ENCODE measurements around the gene COL5A1.

The COL5A1 gene

DNA sequence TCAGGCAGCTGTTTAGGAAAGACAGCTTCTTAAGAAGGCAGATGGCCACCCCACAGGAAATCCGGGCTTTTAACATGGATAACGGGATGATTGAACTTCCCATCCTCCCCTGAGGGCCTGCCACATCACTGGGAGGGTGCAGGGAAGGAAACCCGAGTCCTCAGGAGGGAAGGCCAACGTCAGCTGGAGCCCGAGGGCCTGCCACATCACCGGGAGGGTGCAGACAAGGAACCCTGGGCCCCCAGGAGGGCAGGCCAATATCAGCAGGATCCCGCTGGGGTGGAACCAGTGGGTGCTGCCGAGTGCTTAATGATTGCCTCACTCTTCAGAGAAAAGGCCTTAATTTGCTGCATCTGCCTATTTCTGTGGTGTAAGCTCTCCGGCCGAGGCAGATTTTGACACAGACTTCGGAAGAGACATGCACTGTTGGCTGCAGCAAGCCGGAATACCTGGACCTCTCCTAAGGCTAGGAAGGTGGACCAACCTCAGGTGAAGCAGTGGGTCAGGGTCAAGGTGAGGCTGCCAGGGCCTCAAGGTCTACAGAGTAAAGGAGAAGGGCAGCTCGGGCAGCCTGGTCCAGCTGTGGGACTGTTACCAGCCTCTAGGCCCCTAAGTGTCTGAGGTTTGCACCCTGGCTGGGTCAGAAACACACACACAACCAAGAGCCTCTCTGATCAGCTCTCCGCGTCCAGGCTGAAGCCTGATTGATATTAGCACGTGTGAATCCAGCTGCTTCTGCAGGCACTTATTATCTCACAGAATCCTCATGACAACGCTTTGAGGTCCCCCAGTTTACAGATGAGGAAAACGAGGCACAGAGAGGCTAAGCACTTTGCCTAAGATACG, 14.8 kb upstream of the COL5A1 start:
- DNase-seq, result no peak

DNA sequence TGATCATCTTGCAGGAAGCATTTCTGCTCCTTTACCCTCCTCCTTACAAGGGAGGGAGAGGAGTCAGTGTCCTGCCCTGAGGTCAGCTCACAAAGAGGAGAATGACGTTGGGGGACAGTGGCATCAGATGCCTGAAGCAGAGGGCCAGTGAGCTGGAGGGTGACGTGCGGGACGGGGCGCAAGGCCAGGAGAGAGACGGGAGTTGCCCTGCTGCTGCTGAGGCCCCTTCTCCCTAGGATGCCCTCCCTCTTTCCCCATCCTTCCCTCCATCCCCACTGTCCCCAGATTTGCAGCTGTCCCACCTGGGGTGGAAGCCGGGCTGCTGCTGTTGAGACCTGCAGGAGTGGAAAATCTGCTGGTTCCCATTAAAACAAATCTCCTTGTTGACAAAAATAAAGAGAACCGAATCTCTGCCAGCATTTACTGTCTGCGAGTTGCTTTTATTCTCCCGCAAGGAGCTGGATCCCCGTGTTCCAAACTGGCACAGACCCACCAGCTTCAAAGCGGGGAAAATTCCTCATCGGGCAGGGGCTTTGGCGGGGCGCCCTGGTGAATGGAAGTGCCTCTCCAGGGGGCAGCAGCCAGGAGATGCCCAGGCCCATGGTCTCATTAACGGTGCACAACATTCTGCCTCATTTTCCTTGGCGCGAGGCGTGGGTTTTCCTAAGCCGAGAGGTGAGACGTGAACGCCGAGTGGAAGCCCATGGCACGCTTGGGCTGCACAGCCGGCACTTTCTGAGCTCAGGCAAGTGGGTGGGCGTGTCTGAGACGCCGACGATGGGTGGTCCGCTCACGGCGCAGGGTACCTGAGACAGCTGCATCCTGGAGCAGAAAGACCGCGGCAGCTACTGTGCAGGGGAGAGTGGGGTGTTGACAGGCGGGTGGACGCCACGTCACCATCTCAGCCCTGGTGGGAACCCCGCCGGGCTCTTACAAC, 13.9 kb upstream of the COL5A1 start:
- no peak for DNase-seq

DNA sequence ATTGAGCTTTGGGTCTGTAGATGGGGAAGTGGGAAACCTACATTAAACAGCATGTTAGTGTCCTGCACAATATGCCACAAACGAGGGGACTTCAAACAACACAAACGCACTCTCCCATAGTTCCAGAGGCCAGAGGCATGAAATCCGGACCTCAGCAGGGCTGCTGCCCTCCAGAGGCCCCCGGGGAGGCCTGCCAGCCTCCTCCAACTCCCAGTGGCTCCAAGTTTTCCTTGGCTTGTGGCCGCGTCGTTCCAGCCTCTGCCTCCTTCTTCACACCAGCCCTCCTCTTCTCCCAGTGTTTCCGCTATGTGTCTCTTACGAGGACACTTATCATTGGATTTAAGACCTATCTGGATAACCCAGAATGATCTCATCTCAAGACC, 13.3 kb upstream of the COL5A1 start:
- DNase-seq, result no peak

GRCh38 chr9:134629061-134629585, 12.5 kb upstream of the COL5A1 start:
- no peak for DNase-seq

GRCh38 chr9:134629586-134630392, 11.8 kb upstream of the COL5A1 start:
- DNase-seq, result no peak

GRCh38 chr9:134630393-134630790, 11.2 kb upstream of the COL5A1 start:
- no peak for DNase-seq

DNA sequence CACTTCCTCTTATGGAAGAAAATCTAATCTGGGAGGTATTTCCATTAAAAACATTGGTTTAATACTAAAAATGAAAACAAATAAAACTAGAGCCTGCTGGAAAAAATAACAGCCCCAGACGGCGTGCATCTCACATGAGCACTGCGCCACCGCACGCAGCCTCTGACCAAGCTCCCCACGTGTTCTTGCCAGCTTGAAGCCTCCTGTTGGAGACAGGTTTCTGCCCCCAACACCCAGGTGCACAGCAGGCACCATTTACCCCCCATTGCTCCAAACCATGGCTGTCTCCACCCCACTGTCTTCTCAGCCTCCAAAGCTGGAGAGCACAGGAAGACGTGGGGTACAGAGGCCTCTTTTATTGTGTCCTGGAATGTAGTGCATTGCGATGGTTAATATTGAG, 10.7 kb upstream of the COL5A1 start:
- DNase-seq, result no peak

- no peak for DNase-seq
Measured at GRCh38 chr9:134631881-134632280, 9.7 kb upstream of the COL5A1 start.

DNA sequence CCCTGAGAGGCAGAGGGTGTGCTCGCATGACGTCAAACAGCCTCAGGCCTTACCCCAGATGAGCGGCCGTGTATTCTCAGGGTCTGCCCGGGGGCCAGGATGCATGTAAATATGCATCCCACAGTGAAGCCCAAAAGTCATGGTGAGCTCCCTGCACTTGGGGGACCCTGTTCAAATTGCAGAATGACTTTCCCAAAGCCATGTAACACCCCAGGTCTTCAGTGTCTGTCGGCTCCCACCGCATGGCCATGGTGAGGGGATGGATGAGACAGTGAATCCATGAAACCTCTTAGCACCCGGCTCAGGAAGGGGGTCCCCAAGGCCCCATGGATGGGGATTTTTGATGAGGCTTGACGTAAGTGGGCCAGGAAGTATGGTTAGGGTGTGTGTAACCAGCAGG, 9.3 kb upstream of the COL5A1 start:
- no peak for DNase-seq

- DNase-seq, result no peak
Measured at GRCh38 chr9:134633362-134634142, 8.1 kb upstream of the COL5A1 start.

DNA sequence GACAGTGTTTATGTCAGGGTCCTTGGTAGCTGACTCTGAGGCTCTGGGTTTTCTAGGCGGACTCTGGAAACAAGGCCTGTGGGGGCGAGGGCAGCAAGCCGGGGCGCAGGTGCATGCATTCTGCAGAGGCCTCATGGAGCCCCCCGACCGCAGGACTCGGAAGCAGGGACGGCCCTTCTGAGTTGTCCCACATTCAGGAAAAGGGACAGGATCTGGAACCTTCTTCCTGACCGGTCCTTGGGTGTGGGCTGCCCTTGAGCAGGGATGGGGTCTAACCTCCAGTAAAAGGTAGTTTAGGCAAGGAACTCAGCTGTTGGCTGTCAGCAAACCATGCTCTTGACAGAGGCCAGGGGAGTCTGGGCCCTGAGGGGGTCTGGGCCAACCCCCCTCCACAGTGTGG, 7.4 kb upstream of the COL5A1 start:
- DNase-seq, result no peak

DNA sequence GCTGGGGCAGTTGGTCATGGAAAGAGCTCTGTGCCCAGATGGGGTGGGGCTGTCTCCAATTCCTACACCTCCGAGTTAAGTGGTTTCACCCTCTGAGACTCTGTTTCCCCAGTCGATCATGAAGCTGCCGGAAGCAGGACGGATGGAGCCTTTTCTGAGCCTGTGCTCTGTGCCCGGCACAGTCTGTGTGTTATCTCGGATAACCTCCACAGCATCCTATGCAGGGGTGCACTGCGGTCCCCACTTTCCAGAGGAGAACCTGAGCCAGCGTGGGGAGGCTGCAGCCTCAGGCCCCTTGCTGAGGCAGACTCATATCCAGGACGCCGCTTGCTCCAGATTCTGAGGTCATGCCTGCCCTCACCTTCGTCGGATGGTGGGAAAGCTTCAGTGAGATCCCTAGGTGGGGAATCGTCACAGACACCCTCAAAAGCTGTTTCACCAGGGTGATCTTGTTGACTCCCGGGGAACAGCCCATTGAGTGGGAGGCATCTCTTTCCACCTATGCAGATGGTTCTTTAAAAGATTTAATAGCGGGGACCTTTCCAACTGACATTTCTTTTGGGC, 6.9 kb upstream of the COL5A1 start:
- no peak for DNase-seq

- DNase-seq, result no peak
Measured at GRCh38 chr9:134635351-134636148, 6.1 kb upstream of the COL5A1 start.

DNA sequence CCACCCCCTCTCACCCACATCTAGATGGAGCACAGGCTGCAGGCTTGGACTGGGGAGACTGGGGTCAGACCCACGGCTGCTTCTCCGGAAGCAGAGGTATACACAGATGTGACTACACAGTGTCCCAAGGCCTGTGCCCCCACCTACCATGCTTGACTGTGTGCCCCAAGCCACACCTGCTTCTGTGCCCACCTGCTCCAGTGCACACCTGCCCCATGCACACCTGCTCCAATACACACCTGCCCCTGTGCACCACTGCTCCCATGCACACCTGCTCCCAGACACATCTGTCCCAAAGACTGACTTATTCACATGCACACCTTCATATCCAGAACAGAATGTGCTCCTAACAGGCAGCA, 5.5 kb upstream of the COL5A1 start:
- DNase-seq, result no peak

GRCh38 chr9:134637241-134637640, 4.4 kb upstream of the COL5A1 start:
- no peak for DNase-seq

GRCh38 chr9:134637696-134638501, 3.7 kb upstream of the COL5A1 start:
- no peak for DNase-seq

DNA sequence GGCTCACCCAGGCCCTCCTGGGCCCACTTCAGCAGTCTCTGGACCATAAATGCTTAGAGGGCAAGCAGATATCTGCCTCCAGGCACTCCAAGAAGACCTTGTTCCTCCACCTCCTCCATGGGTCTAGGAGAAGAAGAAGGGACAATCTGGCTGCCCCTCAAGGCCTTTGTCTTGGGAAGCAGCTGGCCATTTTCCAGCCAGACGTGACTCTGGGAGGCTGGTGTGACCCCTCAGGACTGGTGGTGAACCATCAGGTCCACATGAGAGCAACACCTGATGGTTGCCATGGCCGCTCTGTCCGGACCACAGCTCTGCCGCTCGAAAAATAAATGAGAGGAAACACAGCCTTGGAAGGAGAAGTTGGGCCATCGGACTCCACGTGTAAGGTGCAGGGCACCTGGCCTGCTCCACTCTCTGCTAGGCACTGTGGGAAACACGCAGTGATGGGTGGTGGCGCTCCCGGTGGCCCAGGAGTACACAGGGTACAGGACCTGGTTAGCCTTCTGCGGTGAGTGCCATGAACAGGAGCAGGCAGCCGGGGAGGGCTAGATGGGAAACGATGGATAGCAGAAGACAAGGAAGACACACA, 3.0 kb upstream of the COL5A1 start:
- DNase-seq, result no peak

- no peak for DNase-seq
Measured at GRCh38 chr9:134639994-134640393, 1.6 kb upstream of the COL5A1 start.

GRCh38 chr9:134640506-134641172, 964 bp upstream of the COL5A1 start:
- no peak for DNase-seq
